MCF 10A (cell line): ENCODE data around the gene LRG1. TPM values are rescaled to one million over a fixed set of nuclear protein-coding genes. Genes with fewer than 3 reads are reported as not detected.

Experiments
- BruUV-seq: library from RNA; stranded (reverse); fragments of 400-500 nt; replicated peaks from 2 replicates; lab custom pipeline; 2021; lab: Mats Ljungman, UMichigan
- CTCF ChIA-PET: fragments of 300-600 bp; sonication (Branson Sonifier 250); formaldehyde crosslinking; extraction: SDS; loops from one replicate; lab custom pipeline; 2021; ENCODE audit warnings: antibody characterized with exemption, inconsistent platforms; lab: Yijun Ruan, JAX
- POLR2A ChIA-PET: fragments of 300-600, 350-650 bp; sonication (Branson Sonifier 250); formaldehyde crosslinking; extraction: SDS; loops from one replicate; lab custom pipeline; 2020; ENCODE audit warnings: antibody characterized with exemption, inconsistent platforms; lab: Yijun Ruan, JAX
- DNase-seq: peaks from one replicate; pipeline ENCODE4 v3.0.0-alpha.2; 2018; ENCODE audit not compliant: unreplicated experiment
- H3K27ac Mint-ChIP-seq: one replicate; pipeline ENCODE4 v1.8.0; 2022; ENCODE audit warnings: mild to moderate bottlenecking, low read depth, mixed read lengths; ENCODE audit not compliant: unreplicated experiment
- H3K27me3 Mint-ChIP-seq: one replicate; pipeline ENCODE4 v1.8.0; 2022; ENCODE audit warnings: mixed read lengths; ENCODE audit not compliant: insufficient read depth, unreplicated experiment
- H3K36me3 Mint-ChIP-seq: one replicate; pipeline ENCODE4 v1.8.0; 2022; ENCODE audit warnings: mild to moderate bottlenecking, moderate library complexity, mixed read lengths; ENCODE audit not compliant: insufficient read depth, unreplicated experiment
- H3K4me1 Mint-ChIP-seq: one replicate; pipeline ENCODE4 v1.8.0; 2022; ENCODE audit warnings: mixed read lengths; ENCODE audit not compliant: insufficient read depth, unreplicated experiment
- H3K4me3 Mint-ChIP-seq: one replicate; pipeline ENCODE4 v1.8.0; 2022; ENCODE audit warnings: mild to moderate bottlenecking, moderate library complexity, mixed read lengths; ENCODE audit not compliant: unreplicated experiment
- H3K9me3 Mint-ChIP-seq: one replicate; pipeline ENCODE4 v1.8.0; 2022; ENCODE audit warnings: mixed read lengths; ENCODE audit not compliant: unreplicated experiment
- intact Hi-C: fragments of 100-400 bp; cut with micrococcal nuclease; formaldehyde crosslinking; loops from 2 replicates; pipeline ENCODE4 v1.14.1; 2022
- total RNA-seq: library from RNA; stranded (reverse); gene quantifications from 2 replicates; pipeline ENCODE4 v1.2.3, GENCODE V29; 2022
- TF ChIP-seq, protein P1 (sequence below): fragments of 200-600 bp; IDR thresholded peaks from one replicate; pipeline ENCODE4 v1.8.0; 2022; ENCODE audit warnings: antibody characterized with exemption, mild to moderate bottlenecking; ENCODE audit not compliant: unreplicated experiment

LRG1 gene
- total RNA-seq, 1 experiment from 2014 or later: 0.33 TPM

DNA sequence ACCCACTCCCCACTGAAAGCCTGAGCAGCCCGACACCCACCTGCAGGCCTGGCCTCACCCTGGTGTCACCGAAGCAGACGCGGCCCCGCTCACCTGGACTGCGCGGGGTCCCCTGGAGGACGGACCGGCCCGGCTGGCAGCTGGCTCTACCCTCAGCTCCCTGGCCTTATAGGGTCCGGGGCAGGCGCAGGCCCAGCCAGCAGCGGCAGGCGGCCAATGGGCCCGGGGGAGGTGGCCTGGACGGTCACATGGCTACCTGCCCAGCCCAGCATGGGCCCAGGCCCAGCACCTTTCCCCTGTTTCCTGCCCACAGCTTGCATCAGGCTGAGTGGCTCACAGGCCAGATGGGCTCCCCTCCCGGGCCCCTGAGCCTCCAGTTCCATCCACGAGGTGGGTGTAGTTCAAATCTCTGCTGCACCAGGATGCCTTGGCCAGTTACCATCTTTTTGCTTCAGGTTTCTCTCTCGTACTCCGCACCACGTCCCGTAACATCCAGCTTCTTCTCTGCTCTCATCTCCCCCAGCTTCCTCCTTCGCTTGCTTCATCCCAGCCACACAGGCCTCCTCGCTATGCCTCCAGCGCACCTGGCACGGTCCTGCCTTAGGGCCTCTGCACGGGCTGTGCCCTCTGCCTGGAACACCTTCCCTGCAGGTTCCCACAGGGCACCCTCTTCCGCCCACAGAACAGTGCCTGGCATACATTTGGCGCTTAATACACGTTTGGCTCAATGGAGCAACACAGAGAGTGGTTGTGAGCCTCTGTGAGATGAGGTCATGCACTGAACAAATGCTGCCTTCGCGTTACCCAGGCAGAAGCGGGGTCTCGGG, 21.3 kb downstream of the LRG1 start, which contains the start of gene PLIN4:
Gene PLIN4 (minus strand): TSS at position 142 of the 827 bp plus-strand sequence. CDS start 214 bp downstream, outside the sequence.
- Mint-ChIP-seq H3K9me3 (no peaks in the 10 kb centered on the region), H3K36me3 (peaks cover 6% of the 10 kb centered on the region), H3K4me1 (peaks cover 20% of the 10 kb centered on the region), H3K27ac (peak within 1 kb of the TSS; percentile 72), H3K4me3 (no peak within 1 kb of the TSS), H3K27me3 (no peaks in the 10 kb centered on the region)
- TF ChIP-seq, protein P1, sequence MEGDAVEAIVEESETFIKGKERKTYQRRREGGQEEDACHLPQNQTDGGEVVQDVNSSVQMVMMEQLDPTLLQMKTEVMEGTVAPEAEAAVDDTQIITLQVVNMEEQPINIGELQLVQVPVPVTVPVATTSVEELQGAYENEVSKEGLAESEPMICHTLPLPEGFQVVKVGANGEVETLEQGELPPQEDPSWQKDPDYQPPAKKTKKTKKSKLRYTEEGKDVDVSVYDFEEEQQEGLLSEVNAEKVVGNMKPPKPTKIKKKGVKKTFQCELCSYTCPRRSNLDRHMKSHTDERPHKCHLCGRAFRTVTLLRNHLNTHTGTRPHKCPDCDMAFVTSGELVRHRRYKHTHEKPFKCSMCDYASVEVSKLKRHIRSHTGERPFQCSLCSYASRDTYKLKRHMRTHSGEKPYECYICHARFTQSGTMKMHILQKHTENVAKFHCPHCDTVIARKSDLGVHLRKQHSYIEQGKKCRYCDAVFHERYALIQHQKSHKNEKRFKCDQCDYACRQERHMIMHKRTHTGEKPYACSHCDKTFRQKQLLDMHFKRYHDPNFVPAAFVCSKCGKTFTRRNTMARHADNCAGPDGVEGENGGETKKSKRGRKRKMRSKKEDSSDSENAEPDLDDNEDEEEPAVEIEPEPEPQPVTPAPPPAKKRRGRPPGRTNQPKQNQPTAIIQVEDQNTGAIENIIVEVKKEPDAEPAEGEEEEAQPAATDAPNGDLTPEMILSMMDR: no peak
- DNase-seq: peak; percentile 60
- POLR2A ChIA-PET: no interaction called here
- no TSS peak for BruUV-seq
- intact Hi-C loops: no loop called here
- CTCF ChIA-PET: interaction anchor here (0.6 kb wide), 2 partner anchors 36 to 352 kb away, joined by 3 to 4 read pairs; no protein-coding TSS in a partner anchor

- Mint-ChIP-seq H3K4me3 (no peak overlapping the region), H3K36me3 (peaks cover 6% of the 10 kb centered on the region), H3K9me3 (no peaks in the 10 kb centered on the region), H3K27me3 (no peaks in the 10 kb centered on the region), H3K27ac (no peak overlapping the region), H3K4me1 (peaks cover 20% of the 10 kb centered on the region)
- no TSS peak for BruUV-seq
- ChIA-PET CTCF (interaction anchor here (0.5 to 0.9 kb wide), 4 partner anchors 30 to 111 kb away, joined by 3 read pairs; no protein-coding TSS in a partner anchor), POLR2A (no interaction called here)
- TF ChIP-seq, protein P1: no peak
- no peak for DNase-seq
- intact Hi-C loops: no loop called here
These were observed 22.3 kb downstream of the LRG1 start for GRCh38 chr19:4517451-4518057.

- Mint-ChIP-seq H3K27ac (no peak overlapping the region), H3K4me3 (no peak overlapping the region), H3K36me3 (peaks cover 6% of the 10 kb centered on the region), H3K27me3 (no peaks in the 10 kb centered on the region), H3K4me1 (peaks cover 20% of the 10 kb centered on the region), H3K9me3 (no peaks in the 10 kb centered on the region)
- TF ChIP-seq, protein P1: no peak
- DNase-seq: no peak
- BruUV-seq: no TSS peak
- ChIA-PET CTCF (interaction anchor here (0.5 to 0.9 kb wide), 4 partner anchors 30 to 176 kb away, joined by 3 to 4 read pairs (median 3); no protein-coding TSS in a partner anchor), POLR2A (interaction anchor here (0.8 kb wide), 1 partner anchor 24 kb away, joined by 6 read pairs; no protein-coding TSS in a partner anchor)
- intact Hi-C loops: no loop called here
These were observed 22.9 kb downstream of the LRG1 start for GRCh38 chr19:4516939-4517300.
